Psoas muscle (tissue), 8 donors: ENCODE results near the gene AHNAK2. TPM values are rescaled to one million over a fixed set of nuclear protein-coding genes. Genes with fewer than 3 reads are reported as not detected.
A peak's percentile ranks its signal among the peaks of the same experiment; 100 is the strongest.

Experiments used
- ATAC-seq, 4 donors: fragments of 200-7000 bp; cut with Tn5 transposase; one replicate each; pipeline ENCODE4 v1.9.1; 2020; ENCODE audit warnings: moderate library complexity in 3 of 4, mild to moderate bottlenecking in 2 of 4
- DNase-seq, 2 donors: peaks; one replicate each; pipeline ENCODE4 v3.0.0-alpha.2; 2020
- H3K27ac ChIP-seq: fragments of 200-600 bp; one replicate; pipeline ENCODE4 v1.8.0; 2022
- H3K27me3 ChIP-seq, 3 donors: fragments of 200-600 bp in 1 of 3; one replicate each; pipeline versions ENCODE4 v1.6.1 to v1.8.0; 2013 to 2022; ENCODE audit warnings: low read length in 2 of 3, mild to moderate bottlenecking in 2 of 3, moderate library complexity in 1 of 3; ENCODE audit not compliant: insufficient read depth in 3 of 3
- H3K36me3 ChIP-seq, 2 donors: fragments of 200-600 bp in 1 of 2; one replicate each; pipeline versions ENCODE4 v1.6.1 to v1.8.0; 2013 to 2022; ENCODE audit warnings: low read depth in 1 of 2, mild to moderate bottlenecking in 1 of 2, moderate library complexity in 1 of 2; ENCODE audit not compliant: insufficient read depth in 1 of 2
- H3K4me1 ChIP-seq: fragments of 200-600 bp; one replicate; pipeline ENCODE4 v1.8.0; 2022
- H3K4me3 ChIP-seq: fragments of 200-600 bp; one replicate; pipeline ENCODE4 v1.8.0; 2022; ENCODE audit warnings: mild to moderate bottlenecking
- H3K9me3 ChIP-seq: fragments of 200-600 bp; one replicate; pipeline ENCODE4 v1.8.0; 2022
- WGBS, 3 donors: extraction: QIAGEN DNeasy Blood & Tissue Kit; methylation state at CpG; one replicate each; pipeline versions ENCODE4 v1.1.6 to v1.1.7; 2013; 5-methylcytosine and 5-hydroxymethylcytosine counted together
- intact Hi-C, 2 donors: fragments of 100-400 bp; cut with DNase I; formaldehyde crosslinking; loops; one replicate each; pipeline versions ENCODE4 v1.11.0 to v1.14.2; 2022
- polyA plus RNA-seq, 3 donors: library from polyadenylated mRNA; stranded (reverse); fragments of 200-250 nt; gene quantifications; one replicate each; pipeline ENCODE4 v1.2.3, GENCODE V29; 2013
- total RNA-seq, 4 donors: library from RNA; stranded (reverse); fragmentation: NEBNext Ultra II Directional in 2 of 4; extraction: Animal tissue kit (Norgen Biotek cat#: 25700) in 2 of 4; gene quantifications; one replicate each; pipeline versions ENCODE4 v1.2.1 to v1.2.4, GENCODE V29; 2021 to 2023
- TF ChIP-seq, protein P1 (sequence below): fragments of 200-600 bp; IDR thresholded peaks from one replicate; pipeline ENCODE4 v1.8.0; 2022; ENCODE audit warnings: antibody characterized with exemption
- donor health status: healthy with polysubstance abuse.
- donor health status: DM: no; HTN: no; CAD: no; lungs with moderate emphysema.
- donor health status: Bipolar disorder and iron deficiency.
- donor health status: healthy.
- donor health status: DM: yes; HTN: yes; CAD: no.
- donor health status: DM: no; HTN: no; CAD: no.
- donor health status: DM: no; HTN: no; CAD: no.
- donor health status: DM: yes; HTN: yes; CAD: no.

Gene AHNAK2
- total and polyA plus RNA-seq, 7 donors, result 0.69 to 4.7 (median 2.0) TPM

DNA sequence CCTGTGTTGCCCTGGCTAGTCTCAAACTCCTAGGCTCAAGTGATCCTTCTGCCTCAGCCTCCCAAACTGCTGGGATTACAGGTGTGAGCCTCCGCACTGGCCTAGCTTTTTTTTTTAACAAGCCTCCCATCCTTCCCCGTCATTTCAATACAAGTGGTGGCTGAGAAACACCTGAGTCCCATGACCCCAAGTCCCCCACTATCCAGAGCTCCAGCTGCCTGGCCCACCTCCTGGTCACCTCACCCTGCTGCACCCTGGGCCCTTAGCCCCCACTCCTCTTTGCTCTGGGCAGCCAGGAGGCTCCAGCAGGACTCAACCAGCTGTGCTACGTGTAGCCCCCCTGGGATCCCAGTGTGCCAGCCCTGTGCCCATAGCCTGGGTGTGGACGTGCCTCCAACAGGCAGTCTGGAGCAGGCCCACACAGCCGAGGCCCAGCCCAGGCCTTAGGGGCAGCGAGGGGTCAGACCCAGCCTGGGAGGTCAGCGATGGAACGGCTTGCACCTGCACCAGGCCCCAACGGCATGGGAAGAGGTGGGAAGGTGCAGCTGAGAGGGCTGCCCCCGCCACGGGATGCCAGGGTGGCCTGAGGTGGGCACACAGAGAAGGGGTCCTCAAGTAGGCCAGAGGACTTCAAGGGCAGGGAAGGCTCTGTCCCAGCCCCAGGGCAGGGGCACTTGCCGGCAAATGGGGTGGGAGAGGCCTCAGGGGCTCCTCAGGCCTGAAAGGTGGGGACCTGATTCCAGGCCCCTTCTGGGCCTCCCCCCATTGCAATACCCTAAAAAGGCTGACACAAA lies 6.5 kb downstream of the AHNAK2 start:
- no peaks in the 10 kb centered on the region for H3K9me3 ChIP-seq
- ATAC-seq (no peak), DNase-seq (peak in 1 of 2 donors; percentile 44)
- WGBS, 3 donors, result 90 to 92% (median 90%) methylated on average over 12 of the region's 12 CpGs
- H3K27me3 ChIP-seq, result peaks cover 0 to 42% (median 10%) of the 10 kb centered on the region in 3 donors
- H3K36me3 ChIP-seq, result no peaks in the 10 kb centered on the region
- intact Hi-C loops, result no loop called here
- TF ChIP-seq, protein P1, sequence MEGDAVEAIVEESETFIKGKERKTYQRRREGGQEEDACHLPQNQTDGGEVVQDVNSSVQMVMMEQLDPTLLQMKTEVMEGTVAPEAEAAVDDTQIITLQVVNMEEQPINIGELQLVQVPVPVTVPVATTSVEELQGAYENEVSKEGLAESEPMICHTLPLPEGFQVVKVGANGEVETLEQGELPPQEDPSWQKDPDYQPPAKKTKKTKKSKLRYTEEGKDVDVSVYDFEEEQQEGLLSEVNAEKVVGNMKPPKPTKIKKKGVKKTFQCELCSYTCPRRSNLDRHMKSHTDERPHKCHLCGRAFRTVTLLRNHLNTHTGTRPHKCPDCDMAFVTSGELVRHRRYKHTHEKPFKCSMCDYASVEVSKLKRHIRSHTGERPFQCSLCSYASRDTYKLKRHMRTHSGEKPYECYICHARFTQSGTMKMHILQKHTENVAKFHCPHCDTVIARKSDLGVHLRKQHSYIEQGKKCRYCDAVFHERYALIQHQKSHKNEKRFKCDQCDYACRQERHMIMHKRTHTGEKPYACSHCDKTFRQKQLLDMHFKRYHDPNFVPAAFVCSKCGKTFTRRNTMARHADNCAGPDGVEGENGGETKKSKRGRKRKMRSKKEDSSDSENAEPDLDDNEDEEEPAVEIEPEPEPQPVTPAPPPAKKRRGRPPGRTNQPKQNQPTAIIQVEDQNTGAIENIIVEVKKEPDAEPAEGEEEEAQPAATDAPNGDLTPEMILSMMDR, result no peak
- H3K4me1 ChIP-seq, result peaks cover 23% of the 10 kb centered on the region
- no peak overlapping the region for H3K4me3 ChIP-seq
- no peak overlapping the region for H3K27ac ChIP-seq

DNA sequence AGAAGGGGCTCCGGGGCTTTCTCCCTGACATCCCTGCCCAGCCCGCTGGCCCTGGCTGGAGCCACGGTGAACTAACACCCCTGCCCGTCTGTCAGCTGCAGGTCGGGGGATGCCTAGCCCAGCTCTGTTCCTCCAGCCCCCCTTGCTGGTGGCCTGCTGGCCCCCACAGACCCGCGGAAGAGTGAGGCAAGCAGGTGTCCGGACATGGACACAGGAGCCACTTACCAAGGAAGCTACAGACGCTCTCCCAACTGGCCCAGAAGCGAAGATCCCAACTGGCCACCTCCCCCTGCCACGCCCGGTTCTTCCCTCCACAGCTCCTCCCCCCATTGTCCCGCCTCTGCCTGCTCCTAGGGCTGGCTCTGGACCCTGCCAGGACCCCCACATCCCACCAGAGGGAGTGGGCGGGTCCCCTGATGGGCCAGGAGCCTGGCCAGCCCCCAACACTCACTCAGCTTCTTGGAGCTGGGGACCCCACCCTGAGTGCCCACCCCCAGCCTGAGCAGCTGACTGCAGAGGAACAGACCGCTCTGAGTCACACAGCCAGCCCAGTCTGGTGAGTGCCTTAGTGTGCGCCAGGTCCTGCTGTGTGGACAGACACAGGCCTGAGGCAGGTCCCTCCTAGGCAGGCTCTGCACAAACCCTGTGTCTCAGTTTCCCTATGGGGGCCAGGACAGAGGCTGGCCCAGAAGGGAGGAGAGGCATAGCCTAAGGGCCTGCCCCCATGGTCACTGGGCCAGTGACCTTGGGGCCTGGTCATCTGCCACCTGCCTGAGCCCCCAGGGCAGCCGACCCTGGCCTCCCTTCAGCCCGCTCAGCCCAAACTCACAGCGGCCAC lies 7.7 kb downstream of the AHNAK2 start:
- peak; percentile 85 to 89 for DNase-seq
- Histone ChIP-seq H3K4me3 (peak overlapping the region; percentile 18), H3K27ac (peak overlapping the region; percentile 1)

GRCh38 chr14:104969741-104970230 lies 8.4 kb downstream of the AHNAK2 start:
- H3K27ac ChIP-seq, result no peak overlapping the region

More for the DNA sequence above, 7.7 kb downstream of the AHNAK2 start:
- H3K9me3 ChIP-seq, result no peaks in the 10 kb centered on the region
- TF ChIP-seq, protein P1, result no peak
- peak in 2 of 4 donors; percentile 32 to 39 for ATAC-seq
- H3K27me3 ChIP-seq, result peaks cover 0 to 45% (median 11%) of the 10 kb centered on the region in 3 donors
- 52 to 75% (median 57%) methylated on average over 17 to 19 of the region's 19 CpGs for WGBS, 3 donors
- H3K36me3 ChIP-seq, result no peaks in the 10 kb centered on the region
- intact Hi-C loops, result no loop called here
- peaks cover 16% of the 10 kb centered on the region for H3K4me1 ChIP-seq

GRCh38 chr14:104968541-104969401 lies 9.4 kb downstream of the AHNAK2 start:
- no peak for ATAC-seq
- Histone ChIP-seq H3K4me1 (peaks cover 16% of the 10 kb centered on the region), H3K27ac (no peak overlapping the region), H3K36me3 (no peaks in the 10 kb centered on the region), H3K9me3 (no peaks in the 10 kb centered on the region), H3K27me3 (peaks cover 0 to 45% (median 11%) of the 10 kb centered on the region in 3 donors), H3K4me3 (peak overlapping the region; percentile 42)
- TF ChIP-seq, protein P1, result no peak
- DNase-seq, result peak; percentile 47 to 59
- 55 to 64% (median 63%) methylated on average over 21 of the region's 21 CpGs for WGBS, 3 donors
- intact Hi-C loops, result no loop called here

More at GRCh38 chr14:104969741-104970230, 8.4 kb downstream of the AHNAK2 start:
- Histone ChIP-seq H3K4me3 (peak overlapping the region; percentile 18), H3K4me1 (peaks cover 16% of the 10 kb centered on the region), H3K9me3 (no peaks in the 10 kb centered on the region), H3K36me3 (no peaks in the 10 kb centered on the region), H3K27me3 (peaks cover 0 to 45% (median 11%) of the 10 kb centered on the region in 3 donors)
- DNase-seq (peak in 1 of 2 donors; percentile 52), ATAC-seq (no peak)
- 90 to 93% (median 93%) methylated on average over 10 of the region's 10 CpGs for WGBS, 3 donors
- TF ChIP-seq, protein P1, result no peak
- intact Hi-C loops, result no loop called here
